Esophagus muscularis mucosa (tissue), 3 donors: Measurements from ENCODE around the gene TNS1.
"Not testable (repeated sequence)": the region's sequence is repeated elsewhere in the genome, so short reads cannot be mapped to it uniquely, and the experiment has no call there.

Experiments
- CTCF ChIP-seq, 3 experiments: fragments of 200-600 bp in 2 of 3; fragments of 450-650 bp in 1 of 3; sonication (generic) in 2 of 3; IDR thresholded peaks; one replicate each; pipeline ENCODE4 v1.5.1; 2017 to 2019; ENCODE audit warnings: antibody characterized with exemption in 3 of 3, mild to moderate bottlenecking in 2 of 3, moderate library complexity in 1 of 3
- POLR2A ChIP-seq: fragments of 450-650 bp; IDR thresholded peaks from one replicate; pipeline ENCODE4 v1.6.1; 2017; ENCODE audit warnings: antibody characterized with exemption, moderate library complexity, mild to moderate bottlenecking, low read depth

GRCh38 chr2:218034497-218035213, 31.9 kb upstream of the TNS1 start:
- TF ChIP-seq POLR2A: not testable (repeated sequence)
- peak; percentile 30 to 66 (median 49) for TF ChIP-seq CTCF (IDR thresholded peaks at IDR 0.05)
